Measurements from ENCODE around the gene MMP27. TPM values are rescaled to one million over a fixed set of nuclear protein-coding genes. Genes with fewer than 3 reads are reported as not detected.

The MMP27 gene
- total and polyA plus RNA-seq, 8 donors, result not detected

DNA sequence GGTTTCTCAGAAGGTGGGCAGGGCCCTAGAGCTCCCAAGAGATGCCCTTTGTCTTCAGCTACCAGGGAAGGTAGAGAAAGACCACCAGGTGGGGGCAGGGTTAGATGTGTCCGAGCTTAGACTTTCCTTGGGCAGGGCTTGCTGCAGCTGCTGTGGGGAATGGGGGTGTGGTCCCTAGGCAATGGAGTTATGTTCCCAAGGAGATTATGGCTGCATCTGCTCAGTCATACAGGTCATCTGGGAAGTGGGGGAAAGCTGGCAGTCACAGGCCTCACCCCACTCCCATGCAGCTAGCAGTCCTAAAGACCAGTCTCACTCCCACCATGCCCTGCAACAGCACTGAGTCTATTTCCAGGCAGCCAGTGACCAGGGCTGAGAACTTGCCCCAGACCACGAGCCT is 29.5 kb downstream of the MMP27 start:
- Histone ChIP-seq H3K9me3 (no peaks in the 10 kb centered on the region), H3K4me3 (no peak overlapping the region), H3K36me3 (no peaks in the 10 kb centered on the region), H3K27ac (no peak overlapping the region), H3K4me1 (no peaks in the 10 kb centered on the region), H3K27me3 (no peaks in the 10 kb centered on the region)
- no peak for DNase-seq
- intact Hi-C loops (cut with DNase I; ENCODE audit: low total_unique reads), result no loop called here
- TF ChIP-seq, protein P1, sequence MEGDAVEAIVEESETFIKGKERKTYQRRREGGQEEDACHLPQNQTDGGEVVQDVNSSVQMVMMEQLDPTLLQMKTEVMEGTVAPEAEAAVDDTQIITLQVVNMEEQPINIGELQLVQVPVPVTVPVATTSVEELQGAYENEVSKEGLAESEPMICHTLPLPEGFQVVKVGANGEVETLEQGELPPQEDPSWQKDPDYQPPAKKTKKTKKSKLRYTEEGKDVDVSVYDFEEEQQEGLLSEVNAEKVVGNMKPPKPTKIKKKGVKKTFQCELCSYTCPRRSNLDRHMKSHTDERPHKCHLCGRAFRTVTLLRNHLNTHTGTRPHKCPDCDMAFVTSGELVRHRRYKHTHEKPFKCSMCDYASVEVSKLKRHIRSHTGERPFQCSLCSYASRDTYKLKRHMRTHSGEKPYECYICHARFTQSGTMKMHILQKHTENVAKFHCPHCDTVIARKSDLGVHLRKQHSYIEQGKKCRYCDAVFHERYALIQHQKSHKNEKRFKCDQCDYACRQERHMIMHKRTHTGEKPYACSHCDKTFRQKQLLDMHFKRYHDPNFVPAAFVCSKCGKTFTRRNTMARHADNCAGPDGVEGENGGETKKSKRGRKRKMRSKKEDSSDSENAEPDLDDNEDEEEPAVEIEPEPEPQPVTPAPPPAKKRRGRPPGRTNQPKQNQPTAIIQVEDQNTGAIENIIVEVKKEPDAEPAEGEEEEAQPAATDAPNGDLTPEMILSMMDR (IDR thresholded peaks at IDR 0.05), result no peak
- no peak for TF ChIP-seq POLR2AphosphoS5 (IDR thresholded peaks at IDR 0.05)
- no peak for TF ChIP-seq EP300 (IDR thresholded peaks at IDR 0.05)
- no peak for TF ChIP-seq POLR2A (IDR thresholded peaks at IDR 0.05)
- 80 to 86% (median 83%) methylated on average over 2 of the region's 2 CpGs for WGBS, 5 donors

DNA sequence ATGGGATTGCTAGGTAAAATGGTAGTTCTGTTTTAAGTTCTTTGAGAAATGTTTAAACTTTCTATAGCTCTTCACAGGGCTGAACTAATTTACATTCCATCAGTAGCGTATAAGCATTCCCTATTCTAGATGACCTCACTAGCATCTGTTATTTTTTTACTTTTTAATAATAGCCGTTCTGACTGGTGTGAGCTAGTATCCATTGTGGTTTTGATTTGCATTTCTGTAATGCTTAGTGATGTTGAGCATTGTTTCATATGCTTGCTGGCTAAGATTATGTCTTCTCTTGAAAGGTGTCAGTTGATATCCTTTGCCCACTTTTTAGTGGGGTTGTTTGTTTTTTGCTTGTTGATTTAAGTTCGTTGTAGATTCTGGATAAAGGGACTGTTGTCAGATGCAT is 35.9 kb downstream of the MMP27 start:
- no peak overlapping the region for H3K4me3 ChIP-seq
- DNase-seq, result no peak
- intact Hi-C loops (cut with DNase I; ENCODE audit: low total_unique reads), result no loop called here
- no peaks in the 10 kb centered on the region for H3K4me1 ChIP-seq
- no peaks in the 10 kb centered on the region for H3K36me3 ChIP-seq
- no peaks in the 10 kb centered on the region for H3K9me3 ChIP-seq
- TF ChIP-seq POLR2AphosphoS5 (IDR thresholded peaks at IDR 0.05) (no peak), POLR2A (IDR thresholded peaks at IDR 0.05) (no peak)
- TF ChIP-seq, protein P1 (IDR thresholded peaks at IDR 0.05), result no peak
- 56 to 66% (median 58%) methylated on average over 3 of the region's 3 CpGs for WGBS, 5 donors
- H3K27me3 ChIP-seq, result no peaks in the 10 kb centered on the region
- no peak overlapping the region for H3K27ac ChIP-seq

DNA sequence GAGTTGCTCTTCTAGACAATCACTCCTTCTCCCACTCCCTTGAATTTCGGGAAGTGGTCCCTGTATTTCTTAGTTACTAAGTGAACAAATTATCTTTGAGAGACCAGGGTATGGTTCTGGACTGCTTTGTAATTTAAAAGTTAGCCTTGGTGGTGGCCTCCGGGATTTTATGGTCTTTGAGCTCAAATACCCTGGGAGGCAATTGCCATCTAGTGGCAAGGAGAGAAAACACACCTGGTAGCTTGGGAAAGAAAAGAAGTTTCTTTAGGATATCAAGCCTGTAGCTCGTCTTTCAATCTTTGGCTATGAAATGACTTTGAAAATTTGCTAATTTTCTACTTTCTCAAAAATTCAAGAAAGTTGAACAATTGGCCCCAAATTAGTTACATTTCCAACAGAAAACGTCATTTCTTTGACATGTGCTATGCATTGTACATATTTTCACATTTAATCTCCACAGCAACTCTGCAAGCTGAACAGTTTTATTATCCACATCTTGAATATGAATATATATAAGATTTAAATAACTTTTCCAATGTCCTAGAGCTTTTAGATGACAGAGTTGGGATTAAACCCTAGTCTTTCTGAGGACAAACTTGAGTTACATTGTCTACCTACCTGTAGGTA is 39.1 kb downstream of the MMP27 start:
- peak in 1 of 2 donors; percentile 65 for DNase-seq
- no peak overlapping the region for H3K27ac ChIP-seq
- no peaks in the 10 kb centered on the region for H3K27me3 ChIP-seq
- TF ChIP-seq EP300 (IDR thresholded peaks at IDR 0.05), result no peak
- no peak for TF ChIP-seq POLR2A (IDR thresholded peaks at IDR 0.05)
- TF ChIP-seq, protein P1 (IDR thresholded peaks at IDR 0.05), result peak in 5 of 7 experiments; percentile 28 to 76 (median 69)
- WGBS, 5 donors, result 8 to 15% (median 11%) methylated on average over 4 of the region's 4 CpGs
- intact Hi-C loops (cut with DNase I; ENCODE audit: low total_unique reads), result no loop called here
- H3K9me3 ChIP-seq, result no peaks in the 10 kb centered on the region
- no peaks in the 10 kb centered on the region for H3K36me3 ChIP-seq
- H3K4me3 ChIP-seq, result no peak overlapping the region
- H3K4me1 ChIP-seq, result no peaks in the 10 kb centered on the region

DNA sequence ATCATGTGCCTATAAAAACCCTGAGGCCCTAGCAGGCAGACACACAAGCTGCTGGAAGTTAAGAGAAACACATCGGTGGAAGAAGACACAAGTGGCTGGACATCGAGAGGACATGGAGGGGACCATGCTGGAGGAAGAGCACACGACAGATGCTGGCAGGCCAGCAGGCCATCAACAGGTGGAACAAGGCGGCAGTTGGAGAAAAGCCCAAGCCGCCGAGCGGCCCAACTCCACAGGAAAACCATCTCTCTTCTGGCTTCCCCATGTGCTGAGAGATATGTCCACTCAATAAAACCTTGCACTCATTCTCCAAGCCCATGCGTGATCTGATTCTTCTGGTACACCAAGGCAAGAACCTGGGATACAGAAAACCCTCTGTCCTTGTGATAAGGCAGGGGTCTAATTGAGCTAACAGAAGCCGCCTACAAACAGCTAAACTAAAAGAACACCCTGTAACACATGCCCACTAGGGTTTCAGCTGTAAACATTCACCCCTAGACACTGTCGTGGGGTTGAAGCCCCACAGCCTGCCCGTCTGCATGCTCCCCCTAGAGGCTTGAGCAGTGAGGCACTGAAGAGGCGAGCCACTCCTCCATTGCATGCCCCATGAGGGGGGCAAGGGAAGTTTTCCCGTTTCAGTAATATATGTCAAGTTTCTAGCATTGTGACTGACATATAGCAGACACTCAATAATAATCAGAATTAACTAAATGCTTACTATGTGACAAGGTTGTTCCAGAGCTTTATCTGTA is 41.4 kb downstream of the MMP27 start:
- H3K4me3 ChIP-seq, result no peak overlapping the region
- DNase-seq, result no peak
- 81 to 86% (median 83%) methylated on average over 13 of the region's 13 CpGs for WGBS, 5 donors
- H3K27ac ChIP-seq, result no peak overlapping the region
- H3K9me3 ChIP-seq, result no peaks in the 10 kb centered on the region
- H3K36me3 ChIP-seq, result no peaks in the 10 kb centered on the region
- TF ChIP-seq EP300 (IDR thresholded peaks at IDR 0.05), result no peak
- TF ChIP-seq, protein P1 (IDR thresholded peaks at IDR 0.05), result no peak
- no peak for TF ChIP-seq POLR2A (IDR thresholded peaks at IDR 0.05)
- no peak for TF ChIP-seq POLR2AphosphoS5 (IDR thresholded peaks at IDR 0.05)
- no peaks in the 10 kb centered on the region for H3K27me3 ChIP-seq
- intact Hi-C loops (cut with DNase I; ENCODE audit: low total_unique reads), result no loop called here
- no peaks in the 10 kb centered on the region for H3K4me1 ChIP-seq
